SK-N-SH (cell line): ENCODE data around the gene EOMES. TPM values are rescaled to one million over a fixed set of nuclear protein-coding genes. Genes with fewer than 3 reads are reported as not detected.

Experiments
- CTCF ChIA-PET: fragments of 300-600, 350-600 bp; formaldehyde crosslinking; extraction: SDS; loops from one replicate; lab custom pipeline; 2021; lab: Yijun Ruan, JAX
- POLR2A ChIA-PET: fragments of 350-600 bp; sonication (Branson Sonifier 250); formaldehyde crosslinking; extraction: SDS; loops from one replicate; lab custom pipeline; 2020; ENCODE audit warnings: antibody characterized with exemption, inconsistent platforms; lab: Yijun Ruan, JAX
- DNase-seq: peaks from one replicate; pipeline ENCODE4 v3.0.0; 2012
- H2AFZ ChIP-seq: fragments of 200-600 bp; sonication (generic); 2 replicates; pipeline ENCODE4 v1.8.1; 2016; ENCODE audit warnings: antibody characterized with exemption, mild to moderate bottlenecking, low read depth
- H3F3A ChIP-seq: fragments of 200-600 bp; sonication (generic); replicated peaks from 2 replicates; pipeline ENCODE3; 2016; ENCODE audit warnings: antibody characterized with exemption, mild to moderate bottlenecking; ENCODE audit not compliant: insufficient read depth
- H3K27ac ChIP-seq, 2 experiments: fragments of 200-500 bp in 1 of 2; fragments of 200-600 bp in 1 of 2; sonication (Bioruptor generic) in 1 of 2; sonication (generic), shearing (Covaris generic) in 1 of 2; 2 replicates each; pipeline versions ENCODE4 v1.5.1 to v1.6.1; 2014 to 2016; ENCODE audit warnings: low read depth in 2 of 2, inconsistent platforms in 1 of 2, low read length in 1 of 2, mild to moderate bottlenecking in 1 of 2, mixed read lengths in 1 of 2
- H3K27me3 ChIP-seq: fragments of 200-600 bp; sonication (generic), shearing (Covaris generic); 2 replicates; pipeline ENCODE4 v1.6.1; 2016; ENCODE audit warnings: mixed run types; ENCODE audit not compliant: insufficient read depth
- H3K36me3 ChIP-seq, 2 experiments: fragments of 200-500 bp in 1 of 2; fragments of 200-600 bp in 1 of 2; sonication (Bioruptor generic) in 1 of 2; sonication (generic) in 1 of 2; replicated peaks in 1 of 2; 2 replicates each; pipeline versions ENCODE3 to v1.5.1; 2014 to 2016; ENCODE audit warnings: low read length in 1 of 2, mild to moderate bottlenecking in 1 of 2; ENCODE audit not compliant: insufficient read depth in 2 of 2, control insufficient read depth in 1 of 2
- H3K4me1 ChIP-seq, 2 experiments: fragments of 200-500 bp in 1 of 2; fragments of 200-600 bp in 1 of 2; sonication (Bioruptor generic) in 1 of 2; sonication (generic), shearing (Covaris generic) in 1 of 2; 2 replicates each; pipeline versions ENCODE4 v1.5.1 to v1.6.1; 2014 to 2016; ENCODE audit warnings: low read depth in 1 of 2, low read length in 1 of 2, mixed run types in 1 of 2; ENCODE audit not compliant: insufficient read depth in 2 of 2, control insufficient read depth in 1 of 2
- H3K4me2 ChIP-seq: fragments of 200-600 bp; sonication (generic), shearing (Covaris generic); 2 replicates; pipeline ENCODE4 v1.6.1; 2017; ENCODE audit warnings: mixed run types
- H3K4me3 ChIP-seq, 2 experiments: fragments of 200-500 bp in 1 of 2; fragments of 200-600 bp in 1 of 2; sonication (Bioruptor generic) in 1 of 2; sonication (generic), shearing (Covaris generic) in 1 of 2; 2 replicates each; pipeline versions ENCODE4 v1.5.1 to v1.8.1; 2014 to 2016; ENCODE audit warnings: low read depth in 2 of 2, inconsistent platforms in 1 of 2, low read length in 1 of 2, mild to moderate bottlenecking in 1 of 2, mixed read lengths in 1 of 2, moderate library complexity in 1 of 2
- H3K79me2 ChIP-seq: fragments of 200-600 bp; sonication (generic); 2 replicates; pipeline ENCODE4 v1.8.1; 2017; ENCODE audit warnings: mild to moderate bottlenecking; ENCODE audit not compliant: insufficient read depth
- H3K9ac ChIP-seq: fragments of 200-600 bp; sonication (generic); 2 replicates; pipeline ENCODE4 v1.6.1; 2017; ENCODE audit warnings: mixed run types
- H3K9me2 ChIP-seq: fragments of 200-600 bp; sonication (generic); 2 replicates; pipeline ENCODE4 v1.6.1; 2017; ENCODE audit warnings: mixed run types
- H3K9me3 ChIP-seq: fragments of 200-600 bp; sonication (generic); 2 replicates; pipeline ENCODE4 v1.6.1; 2017; ENCODE audit warnings: mixed run types, mild to moderate bottlenecking, moderate library complexity
- H4K20me1 ChIP-seq: fragments of 200-600 bp; sonication (generic); 2 replicates; pipeline ENCODE4 v1.6.1; 2017; ENCODE audit warnings: mild to moderate bottlenecking, mixed run types; ENCODE audit not compliant: insufficient read depth
- CHD2 ChIP-seq: fragments of 150-350 bp; IDR thresholded peaks from 2 replicates; pipeline ENCODE4 v1.6.1; 2018; ENCODE audit warnings: low read length; ENCODE audit not compliant: partially characterized antibody
- ELF1 ChIP-seq: IDR thresholded peaks from 2 replicates; pipeline ENCODE4 v1.4.0; 2012
- EZH2phosphoT487 ChIP-seq: fragments of 200-600 bp; sonication (generic); IDR thresholded peaks from 2 replicates; pipeline ENCODE4 v1.6.1; 2017; ENCODE audit warnings: low read depth, mixed run types, mild to moderate bottlenecking, antibody characterized with exemption, moderate library complexity, borderline replicate concordance
- NFIC ChIP-seq: IDR thresholded peaks from 2 replicates; pipeline ENCODE4 v1.4.0; 2012; ENCODE audit warnings: borderline replicate concordance
- RCOR1 ChIP-seq: fragments of 150-350 bp; IDR thresholded peaks from 2 replicates; pipeline ENCODE4 v1.6.1; 2017; ENCODE audit warnings: antibody characterized with exemption, low read length
- SMC3 ChIP-seq: IDR thresholded peaks from 2 replicates; pipeline ENCODE4 v1.6.1; 2012; ENCODE audit warnings: low read depth, low read length, improper control_type of control experiment
- TEAD4 ChIP-seq: IDR thresholded peaks from 2 replicates; pipeline ENCODE4 v1.4.0; 2012; ENCODE audit warnings: mild to moderate bottlenecking, borderline replicate concordance; ENCODE audit not compliant: insufficient read depth
- WGBS: methylation state at CpG from one replicate; pipeline ENCODE4 v1.1.6; 2017; ENCODE audit warnings: low lambda C conversion rate; 5-methylcytosine and 5-hydroxymethylcytosine counted together
- polyA plus RNA-seq, 3 experiments: library from polyadenylated mRNA; depleted of rRNA; stranded (reverse); fragments of >200 nt; gene quantifications; 2 replicates each; pipeline ENCODE4 v1.2.3, GENCODE V29; 2012
- TF ChIP-seq, protein P1 (sequence below): IDR thresholded peaks from 2 replicates; pipeline ENCODE4 v1.6.1; 2012; ENCODE audit warnings: mild to moderate bottlenecking, low read depth, low read length, moderate library complexity
- TF ChIP-seq, protein P2 (sequence below): IDR thresholded peaks from 2 replicates; pipeline ENCODE4; 2012

EOMES gene
- polyA plus RNA-seq, 1 of the 3 experiments (the other 2 are of a cell fraction): not detected

DNA sequence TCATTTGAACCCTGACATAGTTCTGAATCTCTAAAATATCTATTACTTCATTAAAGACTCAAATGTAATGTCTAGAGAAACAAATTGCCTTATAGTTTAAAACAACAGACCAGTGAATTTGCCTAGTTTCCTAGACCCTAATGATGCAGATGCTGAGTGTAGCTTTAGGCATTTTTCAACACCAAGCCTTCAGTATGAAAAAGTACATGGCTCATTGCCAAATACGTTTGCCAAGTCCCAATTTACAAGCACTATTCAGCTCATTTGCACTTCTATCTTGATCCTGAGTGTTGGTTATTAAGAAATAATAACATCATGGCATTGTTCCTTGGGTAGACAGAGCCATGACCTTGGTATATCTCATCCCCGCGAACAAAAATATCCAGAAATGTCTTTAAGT, 46.8 kb downstream of the EOMES start:
- Histone ChIP-seq H3K9me2 (no peaks in the 10 kb centered on the region), H2AFZ (no peak overlapping the region), H3K4me2 (no peak overlapping the region), H3K79me2 (no peaks in the 10 kb centered on the region), H3K9me3 (no peaks in the 10 kb centered on the region), H3F3A (no peaks in the 10 kb centered on the region), H3K4me3 (no peak overlapping the region), H3K27ac (no peak overlapping the region), H4K20me1 (no peaks in the 10 kb centered on the region), H3K27me3 (no peaks in the 10 kb centered on the region), H3K36me3 (no peaks in the 10 kb centered on the region), H3K9ac (no peak overlapping the region), H3K4me1 (peaks cover 0 to 7% of the 10 kb centered on the region in 2 experiments; a peak in 1 of 4 replicates)
- TF ChIP-seq, protein P1, sequence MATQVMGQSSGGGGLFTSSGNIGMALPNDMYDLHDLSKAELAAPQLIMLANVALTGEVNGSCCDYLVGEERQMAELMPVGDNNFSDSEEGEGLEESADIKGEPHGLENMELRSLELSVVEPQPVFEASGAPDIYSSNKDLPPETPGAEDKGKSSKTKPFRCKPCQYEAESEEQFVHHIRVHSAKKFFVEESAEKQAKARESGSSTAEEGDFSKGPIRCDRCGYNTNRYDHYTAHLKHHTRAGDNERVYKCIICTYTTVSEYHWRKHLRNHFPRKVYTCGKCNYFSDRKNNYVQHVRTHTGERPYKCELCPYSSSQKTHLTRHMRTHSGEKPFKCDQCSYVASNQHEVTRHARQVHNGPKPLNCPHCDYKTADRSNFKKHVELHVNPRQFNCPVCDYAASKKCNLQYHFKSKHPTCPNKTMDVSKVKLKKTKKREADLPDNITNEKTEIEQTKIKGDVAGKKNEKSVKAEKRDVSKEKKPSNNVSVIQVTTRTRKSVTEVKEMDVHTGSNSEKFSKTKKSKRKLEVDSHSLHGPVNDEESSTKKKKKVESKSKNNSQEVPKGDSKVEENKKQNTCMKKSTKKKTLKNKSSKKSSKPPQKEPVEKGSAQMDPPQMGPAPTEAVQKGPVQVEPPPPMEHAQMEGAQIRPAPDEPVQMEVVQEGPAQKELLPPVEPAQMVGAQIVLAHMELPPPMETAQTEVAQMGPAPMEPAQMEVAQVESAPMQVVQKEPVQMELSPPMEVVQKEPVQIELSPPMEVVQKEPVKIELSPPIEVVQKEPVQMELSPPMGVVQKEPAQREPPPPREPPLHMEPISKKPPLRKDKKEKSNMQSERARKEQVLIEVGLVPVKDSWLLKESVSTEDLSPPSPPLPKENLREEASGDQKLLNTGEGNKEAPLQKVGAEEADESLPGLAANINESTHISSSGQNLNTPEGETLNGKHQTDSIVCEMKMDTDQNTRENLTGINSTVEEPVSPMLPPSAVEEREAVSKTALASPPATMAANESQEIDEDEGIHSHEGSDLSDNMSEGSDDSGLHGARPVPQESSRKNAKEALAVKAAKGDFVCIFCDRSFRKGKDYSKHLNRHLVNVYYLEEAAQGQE: no peak
- TF ChIP-seq SMC3 (no peak), NFIC (peak; percentile 9; the same call in 1 of the 2 replicates)
- WGBS: 59% methylated on average over 3 of the region's 3 CpGs
- CTCF ChIA-PET: no interaction called here
- POLR2A ChIA-PET: no interaction called here
- no peak for DNase-seq

DNA sequence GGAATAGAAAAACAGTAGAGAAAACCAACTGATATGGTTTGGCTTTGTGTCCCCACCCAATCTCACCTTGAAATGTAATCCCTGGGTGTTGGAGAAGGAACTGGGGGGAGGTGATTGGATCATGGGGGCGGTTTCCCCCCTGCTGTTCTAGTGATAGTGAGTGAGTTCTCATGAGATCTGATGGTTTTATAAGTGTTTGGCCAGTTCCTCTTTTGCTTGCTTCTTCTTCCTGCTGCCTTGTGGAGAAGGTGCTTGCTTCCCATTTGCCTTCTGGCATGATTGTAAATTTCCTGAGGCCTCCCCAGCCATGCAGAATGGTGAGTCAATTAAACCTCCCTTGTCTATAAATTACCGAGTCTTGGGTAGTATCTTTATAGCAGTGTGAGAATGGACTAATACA, 48.4 kb downstream of the EOMES start:
- H3K4me3 ChIP-seq: no peak overlapping the region
- no peak overlapping the region for H2AFZ ChIP-seq
- CTCF ChIA-PET: no interaction called here

More for the DNA sequence above, 48.4 kb downstream of the EOMES start:
- Histone ChIP-seq H3K36me3 (no peaks in the 10 kb centered on the region), H3K27me3 (no peaks in the 10 kb centered on the region), H3F3A (no peaks in the 10 kb centered on the region), H3K9me3 (no peaks in the 10 kb centered on the region), H3K4me1 (peaks cover 0 to 7% of the 10 kb centered on the region in 2 experiments; a peak in 1 of 4 replicates), H3K9ac (no peak overlapping the region), H3K79me2 (no peaks in the 10 kb centered on the region), H3K4me2 (no peak overlapping the region), H3K9me2 (no peaks in the 10 kb centered on the region), H3K27ac (no peak overlapping the region), H4K20me1 (no peaks in the 10 kb centered on the region)
- no peak for DNase-seq
- POLR2A ChIA-PET: no interaction called here
- WGBS: 62% methylated on average over 2 of the region's 2 CpGs
- TF ChIP-seq, protein P2, sequence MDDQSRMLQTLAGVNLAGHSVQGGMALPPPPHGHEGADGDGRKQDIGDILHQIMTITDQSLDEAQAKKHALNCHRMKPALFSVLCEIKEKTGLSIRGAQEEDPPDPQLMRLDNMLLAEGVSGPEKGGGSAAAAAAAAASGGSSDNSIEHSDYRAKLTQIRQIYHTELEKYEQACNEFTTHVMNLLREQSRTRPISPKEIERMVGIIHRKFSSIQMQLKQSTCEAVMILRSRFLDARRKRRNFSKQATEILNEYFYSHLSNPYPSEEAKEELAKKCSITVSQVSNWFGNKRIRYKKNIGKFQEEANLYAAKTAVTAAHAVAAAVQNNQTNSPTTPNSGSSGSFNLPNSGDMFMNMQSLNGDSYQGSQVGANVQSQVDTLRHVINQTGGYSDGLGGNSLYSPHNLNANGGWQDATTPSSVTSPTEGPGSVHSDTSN: no peak
- TF ChIP-seq RCOR1 (no peak), CHD2 (no peak), TEAD4 (no peak), EZH2phosphoT487 (no peak), ELF1 (no peak)
- TF ChIP-seq, protein P1: no peak
